ENCODE data around the gene WBP1.
A peak's percentile ranks its signal among the peaks of the same experiment; 100 is the strongest.

GRCh38 chr2:74454654-74455511 is 3.4 kb upstream of the WBP1 start, which contains the start of gene INO80B:
- TF ChIP-seq CTCF (IDR thresholded peaks at IDR 0.05) (peak in 2 of 6 experiments; percentile 4 to 8), POLR2A (IDR thresholded peaks at IDR 0.05) (no peak)

Data from Peyer's patch (tissue), 4 donors.